GM10248 (cell line): Measurements from ENCODE around the gene ANKDD1A.

Source experiments
- CTCF ChIA-PET: fragments of 300-600 bp; sonication (Branson Sonifier 250); formaldehyde crosslinking; extraction: SDS; loops from one replicate; lab custom pipeline; 2021; ENCODE audit warnings: antibody characterized with exemption; lab: Yijun Ruan, JAX
- POLR2A ChIA-PET: fragments of 350-650 bp; sonication (Branson Sonifier 250); formaldehyde crosslinking; extraction: SDS; loops from one replicate; lab custom pipeline; 2020; ENCODE audit warnings: antibody characterized with exemption; lab: Yijun Ruan, JAX
- DNase-seq: peaks from one replicate; pipeline ENCODE4 v3.0.0; 2012; ENCODE audit errors: extremely low spot score
- CTCF ChIP-seq: IDR thresholded peaks from 2 replicates; pipeline ENCODE4 v1.5.1; 2012; ENCODE audit warnings: mild to moderate bottlenecking, low read depth; ENCODE audit errors: extremely low read depth, missing control alignments, control extremely low read depth

The ANKDD1A gene

GRCh38 chr15:64911311-64912186 lies at the start of gene ANKDD1A:
ANKDD1A (plus strand) TSS chr15:64911902; CDS start chr15:64911931, 29 bp downstream.
- ChIA-PET CTCF (interaction anchor here (1.5 to 2.1 kb wide), 6 partner anchors 9 to 184 kb away, joined by 3 to 7 read pairs (median 4); no protein-coding TSS in a partner anchor), POLR2A (interaction anchor here (0.5 kb wide), 1 partner anchor 48 kb away, joined by 4 read pairs; no protein-coding TSS in a partner anchor)
- TF ChIP-seq CTCF = no peak
- DNase-seq = peak; percentile 83

GRCh38 chr15:64861960-64862359 lies 49.7 kb upstream of the ANKDD1A start:
- TF ChIP-seq CTCF = no peak
- CTCF ChIA-PET = interaction anchor here (0.8 to 2.5 kb wide), 6 partner anchors 17 to 43 kb away, joined by 3 to 6 read pairs (median 3); no protein-coding TSS in a partner anchor
- POLR2A ChIA-PET = interaction anchor here (1.4 kb wide), 1 partner anchor 18 kb away, joined by 8 read pairs; no protein-coding TSS in a partner anchor
- no peak for DNase-seq

GRCh38 chr15:64862408-64862807 lies 49.3 kb upstream of the ANKDD1A start:
- CTCF ChIA-PET = interaction anchor here (0.8 to 2.5 kb wide), 5 partner anchors 17 to 43 kb away, joined by 3 to 6 read pairs (median 3); no protein-coding TSS in a partner anchor
- POLR2A ChIA-PET = interaction anchor here (1.4 kb wide), 1 partner anchor 19 kb away, joined by 8 read pairs; no protein-coding TSS in a partner anchor
- TF ChIP-seq CTCF = no peak
- no peak for DNase-seq

GRCh38 chr15:64864068-64864467 lies 47.6 kb upstream of the ANKDD1A start:
- no peak for TF ChIP-seq CTCF
- DNase-seq = no peak
- CTCF ChIA-PET = interaction anchor here (1.0 to 2.4 kb wide), 12 partner anchors 9 to 53 kb away, joined by 3 to 11 read pairs (median 5); no protein-coding TSS in a partner anchor
- POLR2A ChIA-PET = interaction anchor here (0.6 to 2.2 kb wide), 4 partner anchors 30 to 161 kb away, joined by 3 to 9 read pairs (median 4); partner anchors contain the start of gene ANKDD1A

GRCh38 chr15:64865126-64865997 lies 46.3 kb upstream of the ANKDD1A start:
- no peak for TF ChIP-seq CTCF
- ChIA-PET POLR2A (interaction anchor here (1.2 to 2.2 kb wide), 3 partner anchors 21 to 29 kb away, joined by 3 to 9 read pairs (median 3); no protein-coding TSS in a partner anchor), CTCF (interaction anchor here (1.0 to 2.4 kb wide), 9 partner anchors 14 to 55 kb away, joined by 3 to 11 read pairs (median 5); no protein-coding TSS in a partner anchor)
- DNase-seq = peak; percentile 51
